Osteocyte (in vitro differentiated cells): ENCODE data around the gene FOXI3. TPM values are rescaled to one million over a fixed set of nuclear protein-coding genes. Genes with fewer than 3 reads are reported as not detected.

Experiments
- DNase-seq: peaks from one replicate; pipeline ENCODE4 v3.0.0; 2021; ENCODE audit warnings: mixed read lengths; ENCODE audit not compliant: unreplicated experiment; ENCODE audit errors: extremely low spot score
- H3K27ac Mint-ChIP-seq: one replicate; pipeline ENCODE4 v1.8.0; 2021; ENCODE audit warnings: mild to moderate bottlenecking, mixed read lengths; ENCODE audit not compliant: unreplicated experiment
- H3K27me3 Mint-ChIP-seq: one replicate; pipeline ENCODE4 v1.8.0; 2021; ENCODE audit warnings: mixed read lengths; ENCODE audit not compliant: unreplicated experiment
- H3K36me3 Mint-ChIP-seq: one replicate; pipeline ENCODE4 v1.8.0; 2021; ENCODE audit warnings: mixed read lengths; ENCODE audit not compliant: unreplicated experiment
- H3K4me1 Mint-ChIP-seq: one replicate; pipeline ENCODE4 v1.8.0; 2021; ENCODE audit warnings: mixed read lengths; ENCODE audit not compliant: unreplicated experiment
- H3K4me3 Mint-ChIP-seq: one replicate; pipeline ENCODE4 v1.8.0; 2021; ENCODE audit warnings: mild to moderate bottlenecking, moderate library complexity, mixed read lengths; ENCODE audit not compliant: unreplicated experiment
- H3K9me3 Mint-ChIP-seq: one replicate; pipeline ENCODE4 v1.8.0; 2021; ENCODE audit warnings: mixed read lengths; ENCODE audit not compliant: unreplicated experiment
- CTCF ChIP-seq: fragments of 200-600 bp; sonication (generic); IDR thresholded peaks from 2 replicates; pipeline ENCODE4 v1.5.0; 2021; ENCODE audit warnings: antibody characterized with exemption, mild to moderate bottlenecking, moderate library complexity
- total RNA-seq: library from RNA; stranded (reverse); gene quantifications from 2 replicates; pipeline ENCODE4 v1.2.1, GENCODE V29; 2021

The FOXI3 gene
- total RNA-seq, 1 donor from 2014 or later, result not detected

GRCh38 chr2:88443353-88443938 is 9.0 kb downstream of the FOXI3 start:
- H3K27ac Mint-ChIP-seq, result no peak overlapping the region
- no peaks in the 10 kb centered on the region for H3K9me3 Mint-ChIP-seq
- H3K27me3 Mint-ChIP-seq, result peaks cover 21% of the 10 kb centered on the region
- TF ChIP-seq CTCF, result no peak
- H3K4me1 Mint-ChIP-seq, result no peaks in the 10 kb centered on the region
- no peak for DNase-seq
- no peaks in the 10 kb centered on the region for H3K36me3 Mint-ChIP-seq
- no peak overlapping the region for H3K4me3 Mint-ChIP-seq

- Mint-ChIP-seq H3K4me3 (no peak overlapping the region), H3K36me3 (no peaks in the 10 kb centered on the region), H3K4me1 (no peaks in the 10 kb centered on the region), H3K27me3 (peaks cover 13% of the 10 kb centered on the region), H3K9me3 (no peaks in the 10 kb centered on the region), H3K27ac (no peak overlapping the region)
- DNase-seq, result no peak
- TF ChIP-seq CTCF, result no peak
Observed at GRCh38 chr2:88442473-88442872, 10.0 kb downstream of the FOXI3 start.

GRCh38 chr2:88442061-88442460 is 10.4 kb downstream of the FOXI3 start:
- no peak overlapping the region for H3K27ac Mint-ChIP-seq
- no peak for DNase-seq
- H3K36me3 Mint-ChIP-seq, result no peaks in the 10 kb centered on the region
- no peaks in the 10 kb centered on the region for H3K4me1 Mint-ChIP-seq
- H3K27me3 Mint-ChIP-seq, result peaks cover 10% of the 10 kb centered on the region
- no peak for TF ChIP-seq CTCF
- no peaks in the 10 kb centered on the region for H3K9me3 Mint-ChIP-seq
- H3K4me3 Mint-ChIP-seq, result no peak overlapping the region

DNA sequence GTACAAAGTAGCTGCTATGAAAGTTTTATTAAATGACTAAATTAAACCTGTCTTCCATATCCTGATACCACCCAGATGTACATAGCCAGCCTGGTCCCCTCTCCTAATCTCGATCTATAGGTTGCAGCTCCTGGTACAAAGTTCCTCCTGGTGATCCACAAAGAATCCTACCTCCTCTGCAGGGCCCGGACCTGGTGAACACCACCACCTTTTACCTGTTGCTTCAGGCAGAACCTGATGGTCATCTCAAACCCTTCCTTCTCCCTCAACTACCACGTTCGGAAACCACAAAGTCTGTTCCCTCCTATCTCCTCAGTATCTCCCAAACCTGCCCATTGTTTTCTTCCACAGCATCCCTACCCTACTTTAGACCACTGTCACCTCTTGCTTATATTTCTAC is 15.5 kb downstream of the FOXI3 start:
- no peaks in the 10 kb centered on the region for H3K4me1 Mint-ChIP-seq
- H3K36me3 Mint-ChIP-seq, result no peaks in the 10 kb centered on the region
- peaks cover 4% of the 10 kb centered on the region for H3K27me3 Mint-ChIP-seq
- no peak overlapping the region for H3K27ac Mint-ChIP-seq
- TF ChIP-seq CTCF, result no peak
- DNase-seq, result no peak
- H3K9me3 Mint-ChIP-seq, result peaks cover 6% of the 10 kb centered on the region
- no peak overlapping the region for H3K4me3 Mint-ChIP-seq

GRCh38 chr2:88429929-88430328 is 22.6 kb downstream of the FOXI3 start:
- Mint-ChIP-seq H3K4me3 (no peak overlapping the region), H3K9me3 (peaks cover 10% of the 10 kb centered on the region), H3K27me3 (no peaks in the 10 kb centered on the region), H3K4me1 (no peaks in the 10 kb centered on the region), H3K27ac (no peak overlapping the region), H3K36me3 (no peaks in the 10 kb centered on the region)
- no peak for DNase-seq
- TF ChIP-seq CTCF, result no peak
